Activated CD4-positive, alpha-beta T cell treated with anti-CD3 and anti-CD28 coated beads, Interleukin-2, amount 10 ng/mL, durations not matched to agents 24 days and 14 days (primary cell): Measurements from ENCODE around the gene COL19A1. TPM values are rescaled to one million over a fixed set of nuclear protein-coding genes. Genes with fewer than 3 reads are reported as not detected.

ENCODE experiments used
- DNase-seq: peaks from one replicate; pipeline ENCODE4 v3.0.0; 2022
- H3K27ac Mint-ChIP-seq: one replicate; pipeline ENCODE4 v1.8.0; 2022; ENCODE audit warnings: mild to moderate bottlenecking, mixed read lengths
- H3K27me3 Mint-ChIP-seq: one replicate; pipeline ENCODE4 v1.8.0; 2022; ENCODE audit warnings: mixed read lengths
- H3K36me3 Mint-ChIP-seq: one replicate; pipeline ENCODE4 v1.8.0; 2022; ENCODE audit warnings: low read depth, mild to moderate bottlenecking, mixed read lengths
- H3K4me1 Mint-ChIP-seq: one replicate; pipeline ENCODE4 v1.8.0; 2021; ENCODE audit warnings: mixed read lengths
- H3K4me3 Mint-ChIP-seq: one replicate; pipeline ENCODE4 v1.8.0; 2022; ENCODE audit warnings: mild to moderate bottlenecking, moderate library complexity, mixed read lengths
- H3K9me3 Mint-ChIP-seq: one replicate; pipeline ENCODE4 v1.8.0; 2021; ENCODE audit warnings: mixed read lengths
- intact Hi-C: fragments of 100-400 bp; cut with micrococcal nuclease; formaldehyde crosslinking; loops from one replicate; pipeline ENCODE4 v1.15.1; 2023
- total RNA-seq: library from RNA; stranded (reverse); gene quantifications from 2 replicates; pipeline ENCODE4 v1.2.3, GENCODE V29; 2022

The COL19A1 gene
- total RNA-seq, 1 donor from 2014 or later: not detected

- Mint-ChIP-seq H3K4me1 (no peaks in the 10 kb centered on the region), H3K9me3 (no peaks in the 10 kb centered on the region), H3K27me3 (no peaks in the 10 kb centered on the region), H3K36me3 (no peaks in the 10 kb centered on the region), H3K4me3 (no peak overlapping the region), H3K27ac (no peak overlapping the region)
- intact Hi-C loops: no loop called here
- DNase-seq: no peak
Observed at GRCh38 chr6:70045413-70045812, 179.1 kb downstream of the COL19A1 start.

- H3K27me3 Mint-ChIP-seq: no peaks in the 10 kb centered on the region
- intact Hi-C loops: no loop called here
Observed at GRCh38 chr6:70051197-70052124, 185.1 kb downstream of the COL19A1 start.

GRCh38 chr6:70059039-70059719, 192.8 kb downstream of the COL19A1 start:
- H3K4me3 Mint-ChIP-seq: no peak overlapping the region
- no peak overlapping the region for H3K27ac Mint-ChIP-seq
- H3K9me3 Mint-ChIP-seq: no peaks in the 10 kb centered on the region
- no peak for DNase-seq
- no peaks in the 10 kb centered on the region for H3K36me3 Mint-ChIP-seq
- intact Hi-C loops: no loop called here
- H3K27me3 Mint-ChIP-seq: no peaks in the 10 kb centered on the region
- no peaks in the 10 kb centered on the region for H3K4me1 Mint-ChIP-seq

More at GRCh38 chr6:70051197-70052124, 185.1 kb downstream of the COL19A1 start:
- Mint-ChIP-seq H3K9me3 (no peaks in the 10 kb centered on the region), H3K4me1 (no peaks in the 10 kb centered on the region), H3K36me3 (no peaks in the 10 kb centered on the region), H3K27ac (no peak overlapping the region), H3K4me3 (no peak overlapping the region)
- no peak for DNase-seq

- no peaks in the 10 kb centered on the region for H3K36me3 Mint-ChIP-seq
- intact Hi-C loops: no loop called here
- no peak overlapping the region for H3K27ac Mint-ChIP-seq
- H3K4me1 Mint-ChIP-seq: no peaks in the 10 kb centered on the region
- no peaks in the 10 kb centered on the region for H3K9me3 Mint-ChIP-seq
- H3K27me3 Mint-ChIP-seq: no peaks in the 10 kb centered on the region
- no peak overlapping the region for H3K4me3 Mint-ChIP-seq
- DNase-seq: no peak
Observed at GRCh38 chr6:70060680-70061079, 194.3 kb downstream of the COL19A1 start.

GRCh38 chr6:70061546-70061945, 195.2 kb downstream of the COL19A1 start:
- intact Hi-C loops: no loop called here
- no peaks in the 10 kb centered on the region for H3K36me3 Mint-ChIP-seq
- no peak overlapping the region for H3K4me3 Mint-ChIP-seq
- H3K9me3 Mint-ChIP-seq: no peaks in the 10 kb centered on the region
- no peak overlapping the region for H3K27ac Mint-ChIP-seq
- no peaks in the 10 kb centered on the region for H3K4me1 Mint-ChIP-seq
- no peak for DNase-seq
- no peaks in the 10 kb centered on the region for H3K27me3 Mint-ChIP-seq

GRCh38 chr6:70062010-70062409, 195.7 kb downstream of the COL19A1 start:
- H3K4me3 Mint-ChIP-seq: no peak overlapping the region
- intact Hi-C loops: no loop called here
- DNase-seq: no peak
- no peaks in the 10 kb centered on the region for H3K27me3 Mint-ChIP-seq
- no peak overlapping the region for H3K27ac Mint-ChIP-seq
- no peaks in the 10 kb centered on the region for H3K36me3 Mint-ChIP-seq
- H3K4me1 Mint-ChIP-seq: no peaks in the 10 kb centered on the region
- H3K9me3 Mint-ChIP-seq: no peaks in the 10 kb centered on the region

GRCh38 chr6:70072540-70073179, 206.3 kb downstream of the COL19A1 start:
- intact Hi-C loops: no loop called here
- no peaks in the 10 kb centered on the region for H3K36me3 Mint-ChIP-seq
- H3K4me1 Mint-ChIP-seq: no peaks in the 10 kb centered on the region
- H3K27ac Mint-ChIP-seq: no peak overlapping the region
- no peak for DNase-seq
- H3K9me3 Mint-ChIP-seq: no peaks in the 10 kb centered on the region
- no peak overlapping the region for H3K4me3 Mint-ChIP-seq
- H3K27me3 Mint-ChIP-seq: no peaks in the 10 kb centered on the region

GRCh38 chr6:70073637-70074036, 207.3 kb downstream of the COL19A1 start:
- no peaks in the 10 kb centered on the region for H3K9me3 Mint-ChIP-seq
- no peaks in the 10 kb centered on the region for H3K4me1 Mint-ChIP-seq
- intact Hi-C loops: no loop called here
- no peaks in the 10 kb centered on the region for H3K27me3 Mint-ChIP-seq
- no peaks in the 10 kb centered on the region for H3K36me3 Mint-ChIP-seq
- no peak for DNase-seq
- H3K4me3 Mint-ChIP-seq: no peak overlapping the region
- no peak overlapping the region for H3K27ac Mint-ChIP-seq

GRCh38 chr6:70079241-70079640, 212.9 kb downstream of the COL19A1 start:
- intact Hi-C loops: no loop called here
- Mint-ChIP-seq H3K27me3 (no peaks in the 10 kb centered on the region), H3K36me3 (no peaks in the 10 kb centered on the region), H3K27ac (no peak overlapping the region), H3K9me3 (no peaks in the 10 kb centered on the region), H3K4me1 (no peaks in the 10 kb centered on the region), H3K4me3 (no peak overlapping the region)
- DNase-seq: no peak

GRCh38 chr6:70080443-70081070, 214.2 kb downstream of the COL19A1 start:
- Mint-ChIP-seq H3K36me3 (no peaks in the 10 kb centered on the region), H3K4me3 (no peak overlapping the region), H3K9me3 (no peaks in the 10 kb centered on the region), H3K27me3 (peaks cover 3% of the 10 kb centered on the region), H3K4me1 (no peaks in the 10 kb centered on the region), H3K27ac (no peak overlapping the region)
- intact Hi-C loops: no loop called here
- no peak for DNase-seq

GRCh38 chr6:70082830-70083229, 216.5 kb downstream of the COL19A1 start:
- H3K36me3 Mint-ChIP-seq: no peaks in the 10 kb centered on the region
- H3K27ac Mint-ChIP-seq: no peak overlapping the region
- no peaks in the 10 kb centered on the region for H3K4me1 Mint-ChIP-seq
- no peak for DNase-seq
- peaks cover 3% of the 10 kb centered on the region for H3K27me3 Mint-ChIP-seq
- H3K4me3 Mint-ChIP-seq: no peak overlapping the region
- no peaks in the 10 kb centered on the region for H3K9me3 Mint-ChIP-seq
- intact Hi-C loops: no loop called here

- no peak for DNase-seq
- Mint-ChIP-seq H3K4me1 (no peaks in the 10 kb centered on the region), H3K36me3 (no peaks in the 10 kb centered on the region), H3K9me3 (no peaks in the 10 kb centered on the region), H3K27ac (no peak overlapping the region), H3K4me3 (no peak overlapping the region), H3K27me3 (peaks cover 3% of the 10 kb centered on the region)
- intact Hi-C loops: no loop called here
Observed at GRCh38 chr6:70086806-70087205, 220.4 kb downstream of the COL19A1 start.

- Mint-ChIP-seq H3K4me1 (no peaks in the 10 kb centered on the region), H3K27me3 (peaks cover 2% of the 10 kb centered on the region), H3K9me3 (no peaks in the 10 kb centered on the region), H3K27ac (no peak overlapping the region), H3K36me3 (no peaks in the 10 kb centered on the region), H3K4me3 (no peak overlapping the region)
- DNase-seq: no peak
- intact Hi-C loops: no loop called here
Observed at GRCh38 chr6:70094156-70094555, 227.8 kb downstream of the COL19A1 start.
